ENCODE results near the gene SMS.

GRCh38 chrX:21905313-21905712 is 35.2 kb upstream of the SMS start:
- TF ChIP-seq, protein P1, sequence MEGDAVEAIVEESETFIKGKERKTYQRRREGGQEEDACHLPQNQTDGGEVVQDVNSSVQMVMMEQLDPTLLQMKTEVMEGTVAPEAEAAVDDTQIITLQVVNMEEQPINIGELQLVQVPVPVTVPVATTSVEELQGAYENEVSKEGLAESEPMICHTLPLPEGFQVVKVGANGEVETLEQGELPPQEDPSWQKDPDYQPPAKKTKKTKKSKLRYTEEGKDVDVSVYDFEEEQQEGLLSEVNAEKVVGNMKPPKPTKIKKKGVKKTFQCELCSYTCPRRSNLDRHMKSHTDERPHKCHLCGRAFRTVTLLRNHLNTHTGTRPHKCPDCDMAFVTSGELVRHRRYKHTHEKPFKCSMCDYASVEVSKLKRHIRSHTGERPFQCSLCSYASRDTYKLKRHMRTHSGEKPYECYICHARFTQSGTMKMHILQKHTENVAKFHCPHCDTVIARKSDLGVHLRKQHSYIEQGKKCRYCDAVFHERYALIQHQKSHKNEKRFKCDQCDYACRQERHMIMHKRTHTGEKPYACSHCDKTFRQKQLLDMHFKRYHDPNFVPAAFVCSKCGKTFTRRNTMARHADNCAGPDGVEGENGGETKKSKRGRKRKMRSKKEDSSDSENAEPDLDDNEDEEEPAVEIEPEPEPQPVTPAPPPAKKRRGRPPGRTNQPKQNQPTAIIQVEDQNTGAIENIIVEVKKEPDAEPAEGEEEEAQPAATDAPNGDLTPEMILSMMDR (IDR thresholded peaks at IDR 0.05): no peak
- no peak for TF ChIP-seq EZH2 (IDR thresholded peaks at IDR 0.05; ENCODE audit: borderline replicate concordance, insufficient read depth, low read depth, low read length, poor library complexity, severe bottlenecking)

Measured in B cell (primary cell).